Endothelial cell of hepatic sinusoid (primary cell): ENCODE measurements around the gene EMC8.

Experiments used
- in situ Hi-C: cut with HindIII; loops from 2 replicates; pipeline ENCODE4 v1.10.0; 2017; ENCODE audit warnings: low sequenced_read_pairs

Gene EMC8

DNA sequence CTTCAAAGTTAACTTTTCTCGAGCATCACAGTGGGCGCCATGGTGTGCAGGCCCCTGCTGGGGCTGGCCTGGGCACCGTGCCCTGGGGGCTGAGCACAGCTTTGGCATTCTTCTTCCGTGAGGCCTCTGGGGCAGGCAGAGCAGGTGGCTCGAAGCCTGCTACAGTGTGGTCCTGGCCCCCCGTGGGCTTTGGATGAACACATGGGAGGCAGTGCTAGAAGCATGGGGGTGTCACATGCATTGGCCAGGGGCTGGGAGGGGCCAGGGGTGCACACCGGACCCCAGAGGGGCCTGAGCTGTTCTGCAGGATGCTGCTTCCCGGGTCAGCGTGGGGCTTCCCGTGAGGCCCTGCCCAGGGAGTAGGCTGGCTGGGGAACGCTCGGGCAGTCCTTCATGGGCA, 36.4 kb downstream of the EMC8 start:
- in situ Hi-C loops = loop anchor here (5.0 kb wide), 1 partner anchor 66 kb away; no protein-coding TSS in a partner anchor

DNA sequence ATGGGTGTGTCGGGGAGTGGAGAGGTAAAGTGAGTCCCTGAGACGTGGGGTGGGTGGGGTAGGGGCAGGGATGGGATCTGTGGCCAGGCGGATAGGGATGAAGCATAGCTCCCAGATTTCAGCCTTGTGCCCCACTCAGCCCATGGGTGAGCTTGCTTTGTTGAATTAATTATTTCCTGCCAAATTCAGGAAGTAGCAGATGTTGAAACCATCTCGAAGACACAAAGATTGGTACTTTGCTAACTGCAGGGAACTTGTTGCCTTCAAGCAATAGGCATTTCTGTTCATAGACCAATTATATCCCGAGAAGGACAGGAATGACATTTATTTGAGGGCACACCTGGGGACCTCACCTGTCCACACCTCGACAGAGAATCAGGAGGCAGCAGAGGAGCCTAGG, 37.5 kb downstream of the EMC8 start:
- in situ Hi-C loops = loop anchor here (5.0 kb wide), 1 partner anchor 65 kb away; no protein-coding TSS in a partner anchor

DNA sequence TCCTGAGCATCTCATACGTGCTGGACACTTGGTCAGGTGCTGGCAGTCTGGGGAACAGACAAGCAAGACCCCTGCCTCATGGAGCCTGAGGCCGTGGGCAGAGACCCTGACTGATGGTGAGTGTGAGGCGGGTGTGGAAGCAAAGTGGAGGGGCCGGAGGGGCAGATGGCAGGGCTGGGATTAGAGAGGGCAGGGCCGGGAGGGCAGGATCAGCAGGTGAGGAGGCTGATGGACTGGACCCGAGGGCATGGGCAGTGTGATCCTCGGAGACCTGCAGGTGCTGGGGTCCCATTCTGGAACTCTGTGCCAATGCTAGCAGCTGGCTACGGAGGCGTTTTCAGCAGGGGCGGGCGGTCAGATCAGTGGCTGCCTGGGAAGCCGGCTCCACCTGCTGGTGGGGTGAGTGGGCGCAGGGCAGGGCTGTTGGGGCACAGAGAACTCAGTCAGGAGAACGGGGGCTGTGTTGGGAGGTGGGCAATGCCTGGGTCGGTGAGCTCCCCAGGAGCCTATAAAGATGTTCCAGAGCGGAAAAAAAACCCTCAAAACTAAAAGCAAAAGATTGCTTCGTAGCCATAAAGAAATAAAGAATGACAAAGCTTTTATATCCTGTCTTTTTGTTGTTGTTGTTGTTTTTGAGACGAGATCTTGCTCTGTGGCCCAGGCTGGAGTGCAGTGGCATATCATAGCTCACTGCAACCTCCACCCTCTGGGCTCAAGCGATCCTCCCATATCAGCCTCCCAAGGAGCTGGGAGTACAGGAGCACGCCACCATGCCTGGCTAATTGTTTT, 39.5 kb downstream of the EMC8 start:
- in situ Hi-C loops = loop anchor here (5.0 kb wide), 1 partner anchor 63 kb away; no protein-coding TSS in a partner anchor

DNA sequence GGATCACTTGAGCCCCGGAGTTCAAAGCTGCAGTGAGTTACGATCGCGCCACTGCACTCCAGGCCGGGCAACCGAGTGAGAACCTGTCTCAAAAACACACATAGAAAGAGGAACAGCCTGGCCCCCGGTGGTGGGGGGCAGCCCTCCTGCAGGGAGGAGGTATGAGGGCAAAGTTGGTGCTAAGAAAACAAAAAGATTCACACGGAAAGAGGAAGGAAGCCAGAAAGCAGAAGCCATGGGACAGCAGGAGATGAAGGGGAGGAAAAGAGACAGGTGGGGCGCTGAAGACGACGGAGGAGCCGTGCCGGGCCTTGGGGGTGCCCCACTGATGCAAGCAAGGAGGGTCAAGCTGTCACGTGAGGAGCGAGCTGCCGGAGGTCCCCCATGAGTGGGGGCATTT, 40.2 kb downstream of the EMC8 start:
- in situ Hi-C loops = no loop called here

DNA sequence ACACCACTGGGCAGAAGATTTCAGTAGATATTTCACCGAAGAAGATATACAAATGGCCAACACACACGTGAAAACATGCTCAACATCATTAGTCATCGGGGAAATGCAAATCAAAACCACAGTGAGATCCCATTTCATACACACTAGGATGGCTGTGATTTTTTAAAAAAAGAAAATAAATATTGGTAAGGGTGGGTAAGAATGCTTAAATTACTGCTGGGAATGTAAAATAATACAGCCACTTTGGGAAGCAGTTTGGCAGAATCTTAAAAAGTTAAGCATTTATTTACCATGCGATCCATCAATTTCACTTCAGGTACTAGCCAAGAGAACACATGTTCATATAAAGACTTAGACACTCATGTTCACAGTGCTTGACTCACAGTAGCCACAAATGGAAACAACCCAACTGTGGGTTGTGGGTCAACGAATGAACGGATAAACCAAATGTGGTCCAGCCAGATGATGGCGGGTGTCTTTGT, 42.0 kb downstream of the EMC8 start:
- in situ Hi-C loops = no loop called here

DNA sequence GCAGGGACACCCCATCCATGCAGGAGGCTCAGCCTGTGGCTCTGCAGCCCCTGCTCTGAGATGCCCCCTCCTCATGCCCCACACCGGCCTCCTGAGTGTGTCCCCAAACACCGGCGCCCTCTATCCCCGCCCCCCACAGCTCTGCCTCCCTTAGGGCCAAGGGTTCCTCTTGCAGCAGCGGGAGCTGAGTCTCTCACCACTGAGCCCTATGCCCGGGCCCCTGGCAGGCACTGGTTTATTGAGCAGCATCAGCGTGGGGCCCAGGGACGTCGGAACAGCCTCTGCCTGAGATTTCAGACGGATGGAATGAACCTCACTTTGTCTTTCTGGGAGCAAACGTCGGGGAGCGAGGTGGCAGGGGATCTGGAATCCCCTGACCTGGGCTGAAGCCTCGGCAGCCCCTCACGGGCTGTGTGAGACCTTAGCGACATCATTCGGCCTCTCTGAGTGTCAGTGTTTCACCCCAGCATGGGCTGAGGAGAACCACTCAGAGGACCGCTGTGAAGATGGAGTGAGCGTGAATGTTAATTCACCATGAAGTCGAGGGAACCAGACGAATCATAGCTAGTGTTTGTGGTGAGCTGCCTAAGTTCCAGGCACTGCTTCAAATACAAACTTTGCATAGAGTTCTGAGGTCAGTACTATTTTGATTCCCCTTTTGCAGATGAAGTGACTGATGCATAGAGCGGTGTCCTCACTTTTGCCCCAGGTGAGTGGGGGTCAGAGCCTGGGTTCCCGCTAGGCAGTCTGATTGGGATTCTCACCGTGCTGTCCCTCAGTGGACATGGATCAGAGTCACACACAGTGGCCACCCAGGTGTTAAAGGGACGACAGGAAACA, 43.2 kb downstream of the EMC8 start:
- in situ Hi-C loops = no loop called here

DNA sequence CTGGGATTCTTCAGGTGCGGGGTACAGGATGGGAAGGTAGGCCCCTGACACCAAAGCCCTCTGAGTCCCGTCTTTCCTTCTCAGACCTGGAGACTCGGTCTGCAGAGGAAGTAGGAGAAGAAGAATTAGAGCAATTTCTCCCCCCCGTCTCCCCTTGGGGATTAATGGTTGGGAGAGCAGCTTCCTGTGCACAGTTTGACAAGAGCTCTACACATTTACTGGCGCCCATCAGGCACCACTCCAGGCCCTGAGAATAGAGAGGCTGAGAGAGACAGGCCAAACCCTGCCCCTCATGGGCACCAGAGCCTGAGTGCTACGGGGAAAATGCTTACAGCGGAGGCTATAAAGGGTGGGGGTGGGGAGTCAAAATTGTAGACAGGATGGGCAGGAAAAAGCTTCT, 44.9 kb downstream of the EMC8 start:
- in situ Hi-C loops = no loop called here

DNA sequence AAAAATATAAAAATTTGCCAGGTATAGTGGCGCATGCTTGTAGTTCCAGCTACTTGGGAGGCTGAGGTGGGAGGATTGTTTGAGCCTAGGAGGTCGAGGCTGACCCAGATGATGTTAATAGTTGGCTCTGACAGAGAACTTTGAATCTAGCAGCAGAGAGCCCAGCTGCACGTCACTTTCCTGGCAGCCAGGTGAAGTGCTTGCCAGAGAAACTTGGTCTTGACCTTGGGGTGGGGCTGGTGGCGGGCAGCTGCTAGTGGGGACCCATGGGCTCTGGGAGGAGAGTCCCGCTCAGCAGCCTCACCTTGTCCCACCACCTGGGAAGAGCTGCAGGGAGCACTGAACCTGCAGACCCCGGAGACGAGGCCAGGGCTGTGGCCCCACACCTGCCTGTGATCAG, 45.4 kb downstream of the EMC8 start:
- in situ Hi-C loops = no loop called here

DNA sequence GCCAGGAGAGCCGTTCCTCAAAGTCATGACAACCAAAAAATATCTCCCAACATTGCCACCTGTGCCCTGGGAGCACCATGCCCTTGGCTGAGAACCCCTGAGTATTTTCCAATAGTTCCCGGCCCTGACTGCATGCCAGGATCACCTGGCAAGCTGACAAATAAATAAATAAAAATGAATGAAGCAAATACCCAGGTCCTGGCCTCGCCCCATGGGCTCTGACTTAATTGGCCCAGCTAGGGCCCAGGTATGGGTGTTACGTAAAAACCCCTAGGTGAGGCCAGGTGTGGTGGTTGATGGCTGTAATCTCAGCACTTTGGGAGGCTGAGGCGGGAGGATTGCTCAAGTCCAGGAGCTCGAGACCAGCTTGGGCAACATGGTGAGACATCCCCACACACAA, 45.8 kb downstream of the EMC8 start:
- in situ Hi-C loops = no loop called here

DNA sequence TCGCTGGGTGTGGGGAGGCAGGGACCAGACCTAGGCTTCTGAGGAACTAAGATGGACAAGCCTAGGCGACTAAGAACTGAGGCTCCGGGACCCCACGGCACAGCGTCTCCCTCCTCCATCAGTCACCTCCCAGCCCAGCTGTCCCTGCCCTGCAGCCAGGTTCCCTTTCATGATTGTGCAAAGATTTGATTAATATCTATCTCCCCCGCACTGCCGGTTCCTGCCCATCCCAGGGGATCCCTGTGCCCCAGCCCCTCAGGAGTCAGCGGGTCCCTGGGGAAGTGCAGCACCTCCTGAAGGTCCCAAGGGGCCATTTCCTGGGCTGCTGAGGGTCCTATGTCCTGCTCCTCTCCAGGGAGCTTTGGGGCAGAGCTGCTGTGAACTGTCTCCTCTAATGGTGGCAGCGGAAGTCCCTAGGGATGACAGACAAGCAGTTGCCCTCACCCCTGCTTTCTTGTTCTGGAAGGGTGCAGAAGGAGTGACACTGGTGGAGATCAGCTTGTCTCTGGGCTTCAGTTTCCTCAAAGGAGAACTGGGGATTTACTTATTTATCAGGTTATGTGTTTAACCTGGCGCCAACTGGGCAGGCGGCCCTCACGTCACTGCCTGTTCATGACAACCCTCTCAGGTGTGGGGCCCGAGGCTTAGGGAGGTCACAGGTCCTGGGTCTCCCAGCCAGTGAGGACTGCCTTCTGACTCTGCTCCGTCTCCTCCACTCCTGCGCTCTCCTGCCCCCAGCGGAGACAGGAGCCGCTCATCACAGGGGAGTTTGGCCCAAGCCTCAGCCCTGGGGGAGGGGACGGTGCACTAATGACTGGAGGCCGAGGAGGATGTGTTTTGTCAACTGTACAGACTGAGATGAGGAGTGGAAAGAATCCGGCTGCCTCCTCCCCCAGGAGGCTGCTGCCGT, 46.6 kb downstream of the EMC8 start:
- in situ Hi-C loops = no loop called here

DNA sequence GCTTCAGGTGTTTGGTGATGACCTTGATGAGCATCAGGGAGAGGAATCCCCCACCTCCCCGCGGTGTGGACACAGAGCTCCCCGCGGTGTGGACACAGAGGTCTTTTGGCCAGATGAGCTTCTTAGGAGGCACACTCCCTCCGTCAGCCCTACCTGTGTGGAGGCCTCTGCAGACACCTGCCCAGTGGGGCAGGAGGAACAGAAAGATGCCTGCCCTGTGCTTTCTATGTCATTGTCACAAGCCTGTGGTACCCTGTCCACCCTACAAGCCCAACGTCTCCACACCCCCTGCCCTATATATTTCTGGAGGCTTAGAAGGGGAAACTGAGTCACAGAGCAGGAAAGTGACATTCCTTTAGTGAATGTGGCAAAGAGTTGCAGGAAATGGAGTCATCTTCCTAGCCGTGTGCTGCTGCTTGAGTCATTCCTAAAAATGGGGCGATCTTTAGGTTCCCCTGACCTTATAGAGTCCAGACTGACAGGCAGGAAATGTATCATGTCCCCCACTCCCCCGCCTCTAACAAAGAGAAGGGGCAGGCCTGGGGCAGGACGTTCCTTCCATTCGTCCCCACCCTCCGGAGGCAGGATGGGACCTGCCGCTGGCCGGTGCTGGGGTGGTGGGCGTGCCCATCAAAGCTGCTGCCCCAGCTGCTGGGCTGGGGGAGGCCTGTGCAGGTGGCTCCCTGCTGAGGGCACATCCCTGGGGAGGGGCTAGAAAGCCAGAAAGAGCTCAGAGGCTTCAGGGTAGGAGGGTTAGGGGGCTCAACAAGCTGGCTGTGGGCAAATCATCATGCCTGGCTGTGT, 47.4 kb downstream of the EMC8 start:
- in situ Hi-C loops = no loop called here

DNA sequence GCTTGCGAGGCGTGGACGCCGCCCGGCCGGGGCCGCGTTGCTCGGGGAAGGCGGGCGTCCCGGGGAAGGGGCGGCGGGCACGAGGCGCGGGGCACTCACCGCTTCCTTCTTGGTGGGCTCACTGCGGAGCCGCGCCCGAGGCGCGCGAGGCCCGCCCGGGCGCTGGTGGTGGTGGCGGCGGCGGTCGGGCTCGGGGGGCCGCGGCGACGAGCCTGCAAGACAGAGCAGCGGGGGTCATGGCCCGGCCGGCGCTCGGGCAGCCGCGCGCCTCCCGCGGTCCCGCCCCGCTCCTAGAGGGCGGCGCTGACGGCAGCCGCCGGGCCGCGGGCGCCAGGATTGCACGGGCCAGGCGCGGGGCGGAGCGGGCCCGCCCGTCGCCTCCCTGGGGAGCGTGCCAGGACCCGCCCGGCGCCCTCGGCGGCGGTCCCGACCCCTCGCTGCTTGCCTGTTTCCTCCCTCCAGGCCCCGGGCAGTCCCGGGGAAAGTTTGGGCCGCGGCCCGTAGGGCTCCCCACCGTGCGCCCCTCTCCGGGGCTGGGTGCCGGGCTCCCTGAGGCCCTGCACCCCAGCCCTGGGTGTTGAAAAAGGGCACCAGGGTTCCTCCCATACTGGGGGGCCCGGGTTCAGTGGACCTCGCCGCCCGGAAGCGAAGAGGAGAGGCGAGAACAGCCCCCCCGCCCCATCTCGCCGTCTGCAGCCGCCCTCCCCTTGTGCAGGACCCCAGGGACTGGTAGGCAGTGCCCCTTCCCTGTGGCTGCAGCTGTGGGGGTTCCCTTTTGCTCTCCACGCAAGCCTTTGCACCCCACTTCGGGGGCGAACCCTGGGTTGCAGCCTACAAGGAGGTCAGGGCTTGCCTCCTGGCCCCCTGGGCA, 48.3 kb downstream of the EMC8 start, which contains the start of gene C16orf74:
C16orf74 (minus strand) TSS at position 270 of the 871 bp plus-strand sequence. CDS start 15,879 bp downstream, outside the sequence.
- in situ Hi-C loops = no loop called here

DNA sequence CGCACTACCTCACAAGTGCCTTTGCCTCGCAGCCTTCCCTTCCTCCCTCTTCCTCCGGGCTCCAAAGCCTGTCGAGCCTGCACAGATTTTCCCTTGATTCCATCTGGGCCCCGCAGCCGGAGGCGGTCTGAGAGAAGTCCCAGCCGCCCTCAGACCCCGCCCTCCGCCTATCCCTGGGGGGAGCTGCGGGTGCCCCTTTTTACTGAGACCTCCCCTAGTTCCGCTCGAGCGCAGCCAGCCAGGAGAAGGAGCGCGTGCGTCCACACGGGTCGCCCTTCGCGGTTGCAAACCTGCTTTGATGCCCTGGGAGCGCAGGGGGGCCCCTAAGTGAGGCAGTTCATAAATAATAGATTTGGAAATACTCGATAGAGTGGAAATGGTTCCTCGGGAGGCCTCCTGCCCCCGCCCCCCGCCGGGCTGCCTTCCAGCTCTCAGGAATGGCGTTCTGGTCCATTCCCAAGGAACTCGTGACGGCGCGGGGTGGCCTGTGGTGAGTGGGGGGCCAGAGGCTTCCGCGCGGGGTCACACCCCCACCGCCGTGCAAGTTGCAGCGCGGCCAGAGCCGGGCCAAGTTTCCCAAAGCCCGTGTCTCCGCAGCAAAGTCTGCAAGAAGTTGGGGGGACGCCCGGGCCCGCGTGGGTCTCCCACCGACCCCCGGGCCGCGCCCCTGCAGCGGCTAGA, 49.1 kb downstream of the EMC8 start:
- in situ Hi-C loops = no loop called here

DNA sequence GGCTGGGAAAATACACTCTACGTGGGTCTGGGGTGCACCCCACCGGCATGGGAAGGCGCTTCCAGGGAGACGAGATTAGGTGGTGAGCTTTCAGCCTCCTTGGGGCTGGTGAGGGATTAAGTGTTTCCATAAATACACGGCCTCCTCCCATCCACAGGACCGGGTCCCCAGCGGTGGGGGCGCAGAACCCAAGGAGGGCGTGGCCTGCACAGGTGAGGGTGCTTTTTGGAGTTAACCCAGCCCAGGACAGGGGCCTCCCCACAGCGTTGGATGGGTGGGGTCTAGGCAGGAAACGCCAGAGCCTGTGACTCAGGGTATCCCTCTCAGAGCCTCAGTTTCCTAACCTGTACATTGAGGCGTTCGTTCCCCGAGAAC, 49.6 kb downstream of the EMC8 start:
- in situ Hi-C loops = no loop called here

DNA sequence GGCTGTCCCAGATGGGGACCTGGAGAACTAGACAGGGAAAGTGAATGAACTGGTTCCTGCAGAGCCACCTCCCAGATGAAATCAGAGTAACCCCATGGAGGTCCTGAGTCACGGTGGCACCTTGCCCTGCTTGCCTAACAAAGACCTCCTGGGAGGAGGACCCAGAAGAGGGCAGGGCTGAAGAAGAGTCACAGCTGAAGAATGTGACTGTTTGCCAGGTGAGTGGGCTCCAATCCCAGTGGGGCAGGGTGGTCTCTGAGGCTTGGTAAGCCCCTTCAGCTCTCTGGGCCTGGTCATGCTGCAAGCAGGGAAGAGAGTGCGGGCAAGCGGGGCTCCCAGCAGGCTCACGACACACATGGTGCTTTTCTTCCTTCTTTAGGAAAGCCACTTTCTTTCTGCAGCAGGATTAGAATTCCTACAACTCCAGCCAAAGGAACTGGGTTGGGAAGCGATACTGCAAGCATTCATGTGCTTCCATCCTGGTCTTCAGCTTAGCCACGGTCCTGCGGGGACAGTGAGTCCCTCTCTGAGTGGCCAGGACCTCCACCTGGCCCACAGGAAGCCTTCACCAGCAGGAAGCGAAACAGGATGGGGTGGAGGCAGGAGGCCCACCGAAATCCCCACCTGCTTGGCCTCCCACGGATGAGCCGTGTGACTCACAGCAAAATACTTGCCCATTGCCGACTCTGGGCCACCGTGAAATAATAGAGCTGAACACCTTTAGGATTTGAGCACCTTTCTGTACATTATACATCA, 52.7 kb downstream of the EMC8 start:
- in situ Hi-C loops = no loop called here

DNA sequence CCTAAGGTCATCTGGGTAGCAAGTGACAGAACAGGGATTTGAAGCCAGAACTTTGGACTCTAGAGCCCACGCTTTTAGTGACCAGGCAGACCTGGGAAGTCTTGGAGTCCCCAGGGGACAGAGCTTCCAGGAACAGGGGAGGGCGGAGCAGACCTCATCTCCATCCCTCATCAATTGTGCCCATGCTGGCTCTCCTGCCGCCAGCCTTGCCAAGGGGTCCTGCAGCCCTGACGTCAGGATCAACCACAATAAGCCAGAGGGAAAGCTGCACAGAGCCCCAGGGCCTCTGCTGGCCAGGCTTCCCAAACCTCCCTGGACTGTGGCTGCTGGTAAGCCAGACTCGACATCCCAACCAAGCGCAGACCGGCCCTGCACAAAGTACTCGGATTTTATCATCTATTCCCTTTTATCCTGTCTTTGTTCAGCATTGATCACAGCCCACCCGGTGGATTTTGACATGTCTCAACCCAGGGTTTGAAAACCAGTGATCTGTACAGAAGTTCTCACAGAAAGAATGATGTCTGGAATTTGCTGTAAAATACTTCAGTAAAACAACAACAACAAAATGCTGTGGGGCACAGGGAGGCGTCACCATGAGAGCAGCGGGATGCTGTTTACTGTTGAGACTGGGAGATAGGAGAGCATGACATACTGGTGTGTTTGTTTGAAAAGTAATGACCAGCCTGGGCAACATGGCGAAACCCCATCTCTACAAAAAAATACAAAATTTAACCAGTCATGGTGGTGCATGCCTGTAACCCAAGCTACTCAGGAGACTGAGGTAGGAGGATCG, 60.2 kb downstream of the EMC8 start:
- in situ Hi-C loops = no loop called here

DNA sequence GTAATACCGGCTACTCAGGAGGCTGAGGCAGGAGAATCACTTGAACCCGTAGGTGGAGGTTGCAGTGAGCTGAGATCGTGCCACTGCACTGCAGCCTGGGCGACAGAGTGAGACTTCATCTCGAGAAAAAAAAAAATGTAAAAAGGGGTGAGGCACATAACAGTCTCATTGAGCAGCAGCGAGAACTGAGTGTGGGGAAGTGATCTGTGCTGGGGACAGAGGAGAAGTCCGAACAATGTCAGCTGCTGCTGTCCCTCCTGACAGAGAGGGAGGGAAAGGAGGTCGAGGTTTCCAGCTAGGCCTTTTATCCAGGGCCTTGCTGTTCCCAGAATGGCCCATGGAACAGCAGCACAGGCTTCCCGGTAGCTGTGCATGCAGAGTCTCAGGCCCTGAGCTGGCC, 62.4 kb downstream of the EMC8 start:
- in situ Hi-C loops = no loop called here
